PC-3 (cell line): ENCODE data around the gene ADARB2.

ENCODE experiments used
- EZH2 ChIP-seq: fragments of 300-600 bp; sonication (generic); IDR thresholded peaks from one replicate; pipeline ENCODE4 v1.6.1; 2017; ENCODE audit warnings: antibody characterized with exemption, mild to moderate bottlenecking, low read length; ENCODE audit not compliant: unreplicated experiment
- TF ChIP-seq, protein P1 (sequence below): fragments of 300-600 bp; sonication (generic); conservative IDR thresholded peaks from 2 replicates; pipeline ENCODE4 v1.5.1; 2017; ENCODE audit warnings: antibody characterized with exemption, low read depth, mild to moderate bottlenecking, low read length

- TF ChIP-seq, protein P1, sequence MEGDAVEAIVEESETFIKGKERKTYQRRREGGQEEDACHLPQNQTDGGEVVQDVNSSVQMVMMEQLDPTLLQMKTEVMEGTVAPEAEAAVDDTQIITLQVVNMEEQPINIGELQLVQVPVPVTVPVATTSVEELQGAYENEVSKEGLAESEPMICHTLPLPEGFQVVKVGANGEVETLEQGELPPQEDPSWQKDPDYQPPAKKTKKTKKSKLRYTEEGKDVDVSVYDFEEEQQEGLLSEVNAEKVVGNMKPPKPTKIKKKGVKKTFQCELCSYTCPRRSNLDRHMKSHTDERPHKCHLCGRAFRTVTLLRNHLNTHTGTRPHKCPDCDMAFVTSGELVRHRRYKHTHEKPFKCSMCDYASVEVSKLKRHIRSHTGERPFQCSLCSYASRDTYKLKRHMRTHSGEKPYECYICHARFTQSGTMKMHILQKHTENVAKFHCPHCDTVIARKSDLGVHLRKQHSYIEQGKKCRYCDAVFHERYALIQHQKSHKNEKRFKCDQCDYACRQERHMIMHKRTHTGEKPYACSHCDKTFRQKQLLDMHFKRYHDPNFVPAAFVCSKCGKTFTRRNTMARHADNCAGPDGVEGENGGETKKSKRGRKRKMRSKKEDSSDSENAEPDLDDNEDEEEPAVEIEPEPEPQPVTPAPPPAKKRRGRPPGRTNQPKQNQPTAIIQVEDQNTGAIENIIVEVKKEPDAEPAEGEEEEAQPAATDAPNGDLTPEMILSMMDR = no peak
- no peak for TF ChIP-seq EZH2
Observed at GRCh38 chr10:1474376-1475097, 262.8 kb downstream of the ADARB2 start.
